Suprapubic skin (tissue), 4 donors: ENCODE results near the gene TP53TG5. TPM values are rescaled to one million over a fixed set of nuclear protein-coding genes. Genes with fewer than 3 reads are reported as not detected.

Source experiments
- DNase-seq, 2 donors: peaks; one replicate each; pipeline ENCODE4 v3.0.0-alpha.2; 2019; ENCODE audit warnings: low spot score in 2 of 2
- H3K27ac ChIP-seq: fragments of 200-600 bp; sonication (generic); one replicate; pipeline ENCODE4 v1.5.1; 2019
- H3K27me3 ChIP-seq: fragments of 200-600 bp; sonication (generic); one replicate; pipeline ENCODE4 v1.5.1; 2019
- H3K36me3 ChIP-seq: fragments of 200-600 bp; sonication (generic); one replicate; pipeline ENCODE4 v1.5.1; 2019
- H3K4me1 ChIP-seq: fragments of 200-600 bp; sonication (generic); one replicate; pipeline ENCODE4 v1.5.1; 2019
- H3K4me3 ChIP-seq: fragments of 200-600 bp; sonication (generic); one replicate; pipeline ENCODE4 v1.5.1; 2019; ENCODE audit warnings: mild to moderate bottlenecking
- H3K9me3 ChIP-seq: fragments of 200-600 bp; sonication (generic); one replicate; pipeline ENCODE4 v1.5.1; 2019
- EP300 ChIP-seq: sonication (generic); formaldehyde crosslinking; IDR thresholded peaks from one replicate; pipeline ENCODE4 v1.6.1; 2017; ENCODE audit warnings: antibody characterized with exemption
- POLR2A ChIP-seq, 2 donors: fragments of 450-650 bp; IDR thresholded peaks; one replicate each; pipeline ENCODE4 v1.6.1; 2017; ENCODE audit warnings: antibody characterized with exemption in 2 of 2, mild to moderate bottlenecking in 2 of 2, moderate library complexity in 2 of 2
- POLR2AphosphoS5 ChIP-seq, 3 donors: sonication (generic); formaldehyde crosslinking; IDR thresholded peaks; one replicate each; pipeline ENCODE4 v1.6.1; 2017; ENCODE audit warnings: antibody characterized with exemption in 3 of 3
- WGBS: methylation state at CpG from one replicate; pipeline ENCODE4 v1.1.5; 2018; 5-methylcytosine and 5-hydroxymethylcytosine counted together
- total RNA-seq, 4 donors: library from RNA; depleted of rRNA; stranded (reverse); fragments of >200 nt; gene quantifications; one replicate each; pipeline ENCODE4 v1.1.0, GENCODE V29; 2016
- TF ChIP-seq, protein P1 (sequence below), 2 donors: fragments of 200-600 bp in 1 of 2; fragments of 450-650 bp in 1 of 2; sonication (generic) in 1 of 2; IDR thresholded peaks; one replicate each; pipeline ENCODE4 v1.5.1; 2016 to 2019; ENCODE audit warnings: antibody characterized with exemption in 2 of 2, mild to moderate bottlenecking in 1 of 2, moderate library complexity in 1 of 2

Gene TP53TG5
- total RNA-seq, 4 donors from 2014 or later: 0.32 TPM; not detected in 3

DNA sequence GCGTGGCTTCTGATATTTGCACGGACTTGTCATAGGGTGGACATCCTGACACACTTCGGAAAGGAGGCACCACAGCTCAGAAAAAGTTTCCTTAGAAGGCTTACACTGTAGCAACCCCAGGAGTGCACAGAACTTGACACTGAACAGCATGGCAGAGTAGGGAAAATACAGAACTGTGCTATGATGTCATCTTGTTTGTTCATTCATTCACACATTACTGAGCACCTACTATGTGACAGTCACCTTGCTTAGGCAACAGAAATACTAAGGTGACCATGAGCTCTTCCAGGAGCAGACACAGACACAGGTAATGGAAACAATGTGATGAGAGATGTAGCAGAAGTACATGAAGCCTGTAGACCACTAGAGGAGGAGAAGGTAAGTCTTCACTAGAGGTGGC is 35.4 kb upstream of the TP53TG5 start:
- 100% methylated on average over 1 of the region's 3 CpGs for WGBS
- peak in 1 of 2 donors; percentile 43 for DNase-seq

DNA sequence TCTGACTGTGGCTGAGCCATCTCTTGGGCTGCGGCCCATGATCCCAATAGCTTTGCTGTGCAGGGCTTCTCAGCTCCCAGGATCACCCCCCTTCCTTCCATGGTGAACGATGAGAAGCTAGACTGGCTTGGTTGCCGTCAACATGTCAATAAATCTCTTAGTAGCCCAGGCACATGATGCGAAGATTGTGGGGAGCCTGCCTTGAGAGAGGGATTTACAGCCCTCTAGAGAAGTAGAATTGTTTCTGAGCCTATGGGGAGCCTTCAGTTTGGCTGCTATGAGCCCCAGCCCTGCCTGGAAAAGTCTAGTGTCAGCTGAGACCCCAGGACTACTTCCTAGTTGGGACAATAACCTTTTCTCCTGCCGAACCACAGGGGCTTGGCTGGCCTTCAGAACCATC is 34.5 kb upstream of the TP53TG5 start:
- no peak overlapping the region for H3K27ac ChIP-seq
- peaks cover 23% of the 10 kb centered on the region for H3K36me3 ChIP-seq
- no peak for TF ChIP-seq POLR2AphosphoS5 (IDR thresholded peaks at IDR 0.05)
- TF ChIP-seq, protein P1, sequence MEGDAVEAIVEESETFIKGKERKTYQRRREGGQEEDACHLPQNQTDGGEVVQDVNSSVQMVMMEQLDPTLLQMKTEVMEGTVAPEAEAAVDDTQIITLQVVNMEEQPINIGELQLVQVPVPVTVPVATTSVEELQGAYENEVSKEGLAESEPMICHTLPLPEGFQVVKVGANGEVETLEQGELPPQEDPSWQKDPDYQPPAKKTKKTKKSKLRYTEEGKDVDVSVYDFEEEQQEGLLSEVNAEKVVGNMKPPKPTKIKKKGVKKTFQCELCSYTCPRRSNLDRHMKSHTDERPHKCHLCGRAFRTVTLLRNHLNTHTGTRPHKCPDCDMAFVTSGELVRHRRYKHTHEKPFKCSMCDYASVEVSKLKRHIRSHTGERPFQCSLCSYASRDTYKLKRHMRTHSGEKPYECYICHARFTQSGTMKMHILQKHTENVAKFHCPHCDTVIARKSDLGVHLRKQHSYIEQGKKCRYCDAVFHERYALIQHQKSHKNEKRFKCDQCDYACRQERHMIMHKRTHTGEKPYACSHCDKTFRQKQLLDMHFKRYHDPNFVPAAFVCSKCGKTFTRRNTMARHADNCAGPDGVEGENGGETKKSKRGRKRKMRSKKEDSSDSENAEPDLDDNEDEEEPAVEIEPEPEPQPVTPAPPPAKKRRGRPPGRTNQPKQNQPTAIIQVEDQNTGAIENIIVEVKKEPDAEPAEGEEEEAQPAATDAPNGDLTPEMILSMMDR (IDR thresholded peaks at IDR 0.05): no peak
- H3K4me1 ChIP-seq: peaks cover 29% of the 10 kb centered on the region
- DNase-seq: peak in 1 of 2 donors; percentile 35
- 68% methylated on average over 5 of the region's 5 CpGs for WGBS
- H3K4me3 ChIP-seq: no peak overlapping the region
- no peaks in the 10 kb centered on the region for H3K9me3 ChIP-seq
- H3K27me3 ChIP-seq: no peaks in the 10 kb centered on the region

More for the DNA sequence above, 35.4 kb upstream of the TP53TG5 start:
- Histone ChIP-seq H3K27ac (no peak overlapping the region), H3K9me3 (no peaks in the 10 kb centered on the region), H3K4me3 (no peak overlapping the region), H3K4me1 (peaks cover 28% of the 10 kb centered on the region), H3K27me3 (no peaks in the 10 kb centered on the region), H3K36me3 (peaks cover 23% of the 10 kb centered on the region)
- TF ChIP-seq, protein P1 (IDR thresholded peaks at IDR 0.05): no peak
- TF ChIP-seq POLR2AphosphoS5 (IDR thresholded peaks at IDR 0.05): no peak
- no peak for TF ChIP-seq POLR2A (IDR thresholded peaks at IDR 0.05)
- TF ChIP-seq EP300: no peak

DNA sequence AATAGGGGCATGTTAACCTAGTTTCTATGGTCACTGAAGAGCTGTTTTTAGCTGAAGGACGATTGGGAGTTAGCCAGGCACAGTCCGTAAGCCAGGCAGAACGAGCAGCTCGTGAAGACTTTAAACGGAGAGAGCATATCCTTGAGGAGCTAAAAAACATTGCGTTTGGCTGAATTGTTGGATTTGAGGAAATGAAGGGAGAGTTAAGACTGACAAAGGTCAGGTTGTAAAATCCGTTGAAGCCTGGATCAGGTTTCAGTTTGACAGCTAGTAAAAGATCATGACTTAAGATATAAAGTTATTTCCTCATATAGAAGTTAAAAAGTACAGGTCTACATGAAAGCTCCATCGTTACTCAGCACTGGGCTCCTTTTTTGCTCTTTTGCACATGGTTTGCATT is 32.8 kb upstream of the TP53TG5 start:
- Histone ChIP-seq H3K4me1 (peaks cover 20% of the 10 kb centered on the region), H3K9me3 (no peaks in the 10 kb centered on the region), H3K4me3 (no peak overlapping the region), H3K27ac (no peak overlapping the region), H3K36me3 (peaks cover 23% of the 10 kb centered on the region), H3K27me3 (no peaks in the 10 kb centered on the region)
- TF ChIP-seq EP300 (no peak), POLR2A (IDR thresholded peaks at IDR 0.05) (no peak)
- DNase-seq: no peak
- WGBS: 71% methylated on average over 8 of the region's 8 CpGs

DNA sequence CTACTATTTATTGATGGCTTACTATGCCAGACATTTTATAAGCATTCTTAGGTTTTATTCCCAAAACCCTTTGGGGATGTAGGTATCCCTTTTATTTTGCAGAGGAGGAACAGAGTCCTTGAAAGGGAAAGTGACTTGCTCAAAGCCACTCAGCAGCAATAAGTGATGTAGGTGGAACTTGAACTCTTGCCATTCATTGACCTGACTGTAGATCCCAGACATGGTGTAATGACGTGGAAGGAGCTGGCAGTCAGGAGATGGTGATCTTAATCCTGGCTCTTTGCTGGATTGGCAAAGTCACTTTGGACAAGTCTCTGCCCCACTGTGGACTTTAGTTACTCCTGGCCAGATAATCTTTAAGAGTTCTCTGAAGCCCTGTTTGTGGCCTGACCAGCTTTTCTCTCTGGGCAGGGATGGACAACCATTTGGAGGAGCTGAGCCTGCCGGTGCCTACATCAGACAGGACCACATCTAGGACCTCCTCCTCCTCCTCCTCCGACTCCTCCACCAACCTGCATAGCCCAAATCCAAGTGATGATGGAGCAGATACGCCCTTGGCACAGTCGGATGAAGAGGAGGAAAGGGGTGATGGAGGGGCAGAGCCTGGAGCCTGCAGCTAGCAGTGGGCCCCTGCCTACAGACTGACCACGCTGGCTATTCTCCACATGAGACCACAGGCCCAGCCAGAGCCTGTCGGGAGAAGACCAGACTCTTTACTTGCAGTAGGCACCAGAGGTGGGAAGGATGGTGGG is 31.6 kb upstream of the TP53TG5 start:
- Histone ChIP-seq H3K9me3 (no peaks in the 10 kb centered on the region), H3K4me1 (peaks cover 21% of the 10 kb centered on the region), H3K4me3 (no peak overlapping the region), H3K27ac (no peak overlapping the region), H3K36me3 (peaks cover 23% of the 10 kb centered on the region), H3K27me3 (no peaks in the 10 kb centered on the region)
- TF ChIP-seq EP300: no peak
- no peak for TF ChIP-seq POLR2A (IDR thresholded peaks at IDR 0.05)
- no peak for TF ChIP-seq POLR2AphosphoS5 (IDR thresholded peaks at IDR 0.05)
- TF ChIP-seq, protein P1 (IDR thresholded peaks at IDR 0.05): no peak
- no peak for DNase-seq
- WGBS: 85% methylated on average over 7 of the region's 7 CpGs

DNA sequence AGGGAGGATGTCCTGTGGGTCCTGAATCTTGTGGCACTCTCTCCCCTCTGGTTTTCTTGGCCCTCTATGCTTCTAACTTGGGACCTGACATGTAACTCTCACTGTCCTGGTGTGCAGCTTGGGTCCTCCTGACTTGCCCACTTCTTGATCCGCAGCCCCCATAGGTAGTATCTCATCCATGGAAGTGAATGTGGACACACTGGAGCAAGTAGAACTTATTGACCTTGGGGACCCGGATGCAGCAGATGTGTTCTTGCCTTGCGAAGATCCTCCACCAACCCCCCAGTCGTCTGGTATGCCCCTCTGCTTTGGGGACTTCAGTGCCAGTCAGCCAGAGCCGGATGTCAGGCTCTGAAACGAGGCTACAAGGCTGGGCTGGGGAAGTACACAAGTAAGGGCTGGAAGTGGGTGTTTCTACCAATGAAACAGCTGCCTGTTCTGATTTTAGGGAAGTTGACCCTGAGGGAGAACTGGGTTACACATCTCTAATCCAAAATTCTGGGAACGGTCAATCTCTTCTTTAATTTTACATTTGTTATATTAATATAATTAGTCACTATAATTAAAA is 30.6 kb upstream of the TP53TG5 start:
- peaks cover 23% of the 10 kb centered on the region for H3K36me3 ChIP-seq
- H3K4me1 ChIP-seq: peaks cover 21% of the 10 kb centered on the region
- peak overlapping the region; percentile 87 for H3K4me3 ChIP-seq
- H3K27me3 ChIP-seq: no peaks in the 10 kb centered on the region
- TF ChIP-seq, protein P1 (IDR thresholded peaks at IDR 0.05): no peak
- no peak for TF ChIP-seq POLR2AphosphoS5 (IDR thresholded peaks at IDR 0.05)
- no peak for DNase-seq
- H3K9me3 ChIP-seq: no peaks in the 10 kb centered on the region
- no peak overlapping the region for H3K27ac ChIP-seq
- WGBS: 82% methylated on average over 7 of the region's 7 CpGs
